Stimulated activated CD8-positive, alpha-beta memory T cell treated with anti-CD3 and anti-CD28 coated beads, Interleukin-4, amount 100 ng/mL, for 24 hours (primary cell): ENCODE results near the gene SREBF1.

Source experiments
- DNase-seq: peaks from one replicate; pipeline ENCODE4 v3.0.0-alpha.2; 2020; ENCODE audit warnings: low read depth

Gene SREBF1

DNA sequence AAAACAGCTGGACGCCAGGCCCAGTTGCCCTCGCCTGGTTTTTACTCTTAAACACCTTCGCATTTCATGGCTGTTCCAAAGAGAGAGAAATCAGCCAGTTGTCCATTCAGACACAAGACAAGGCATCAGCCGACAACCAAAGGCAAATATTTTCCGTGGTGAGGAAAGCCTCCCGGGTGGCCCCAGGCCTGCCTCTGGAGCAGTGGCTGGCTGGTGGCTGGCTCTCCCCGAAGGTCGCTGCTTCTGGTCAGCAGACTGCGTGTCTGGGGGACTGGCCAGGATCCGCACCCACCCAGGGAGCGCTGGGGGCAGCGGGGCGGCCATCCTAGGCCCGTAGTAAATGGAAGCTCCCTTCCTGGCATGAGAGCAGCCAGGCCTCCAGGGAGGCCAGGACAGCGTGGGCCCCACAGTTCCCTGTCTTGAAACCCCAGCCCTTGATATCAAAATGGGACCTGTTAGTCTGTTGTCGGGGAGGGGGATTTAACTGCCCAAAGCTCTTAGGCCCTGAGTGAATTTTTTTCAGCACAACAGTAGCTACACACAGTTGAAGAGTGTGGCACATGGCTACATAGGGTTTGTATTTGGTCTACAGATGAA lies 57.7 kb downstream of the SREBF1 start:
- no peak for DNase-seq

DNA sequence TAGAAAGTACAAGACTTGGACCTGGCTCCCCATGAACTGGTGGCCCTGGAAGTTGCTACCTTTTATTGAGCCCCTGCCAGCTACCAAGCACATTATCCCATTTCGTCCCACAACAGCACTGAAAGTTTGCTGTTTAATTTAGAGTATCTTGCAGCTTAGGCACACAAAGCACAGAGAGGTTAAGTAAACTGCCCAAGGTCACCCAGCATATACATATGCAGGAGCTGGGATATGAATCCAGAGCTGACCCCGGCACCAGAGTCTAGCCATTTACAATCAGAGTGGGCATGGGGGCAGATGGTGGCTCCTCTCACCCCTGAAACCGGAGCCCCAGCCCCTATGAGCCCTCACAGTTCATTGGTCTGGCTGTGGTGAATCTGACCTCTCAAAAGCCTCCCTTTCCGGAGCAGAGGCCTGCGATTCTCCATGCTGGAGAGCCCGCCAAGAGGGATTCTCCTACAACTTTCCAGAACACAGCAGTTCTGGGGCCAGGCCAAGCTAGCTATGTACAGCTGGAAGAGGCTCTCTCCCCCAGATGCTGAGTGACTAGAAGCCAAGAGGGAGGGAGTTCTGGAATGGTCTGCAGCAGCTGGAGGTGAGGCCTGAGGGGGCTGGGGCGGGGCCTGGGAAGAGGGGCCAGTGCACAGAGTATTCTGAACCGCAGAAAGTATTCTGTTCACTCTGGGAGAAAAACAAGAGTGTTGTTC lies 58.3 kb downstream of the SREBF1 start:
- DNase-seq, result no peak

GRCh38 chr17:17776889-17777288 lies 59.9 kb downstream of the SREBF1 start:
- no peak for DNase-seq

- no peak for DNase-seq
Observed at GRCh38 chr17:17774009-17774881, 62.5 kb downstream of the SREBF1 start.

DNA sequence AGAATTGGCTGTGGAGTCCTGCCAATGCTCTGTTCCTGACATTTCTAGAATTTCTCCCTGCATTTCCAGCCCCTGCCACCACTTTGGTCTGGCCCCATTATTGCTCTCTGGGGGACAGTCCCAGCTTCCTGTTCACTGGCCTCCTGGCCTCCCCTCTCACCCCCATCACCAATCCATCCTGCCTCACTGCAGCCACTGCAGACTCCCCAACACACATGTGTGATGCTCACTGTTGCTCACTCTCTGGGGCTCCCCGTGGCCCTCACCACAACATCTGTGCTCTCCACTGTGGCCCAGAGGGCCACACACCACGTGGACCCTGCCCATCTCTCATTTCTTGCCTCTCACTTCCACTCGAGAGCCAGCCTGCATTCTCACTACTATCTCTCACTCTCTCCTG lies 64.6 kb downstream of the SREBF1 start:
- no peak for DNase-seq

- DNase-seq, result no peak
Observed at GRCh38 chr17:17771498-17772201, 65.1 kb downstream of the SREBF1 start.

- no peak for DNase-seq
Observed at GRCh38 chr17:17770632-17771044, 66.1 kb downstream of the SREBF1 start.

- DNase-seq, result no peak
Observed at GRCh38 chr17:17769869-17770631, 66.7 kb downstream of the SREBF1 start.

DNA sequence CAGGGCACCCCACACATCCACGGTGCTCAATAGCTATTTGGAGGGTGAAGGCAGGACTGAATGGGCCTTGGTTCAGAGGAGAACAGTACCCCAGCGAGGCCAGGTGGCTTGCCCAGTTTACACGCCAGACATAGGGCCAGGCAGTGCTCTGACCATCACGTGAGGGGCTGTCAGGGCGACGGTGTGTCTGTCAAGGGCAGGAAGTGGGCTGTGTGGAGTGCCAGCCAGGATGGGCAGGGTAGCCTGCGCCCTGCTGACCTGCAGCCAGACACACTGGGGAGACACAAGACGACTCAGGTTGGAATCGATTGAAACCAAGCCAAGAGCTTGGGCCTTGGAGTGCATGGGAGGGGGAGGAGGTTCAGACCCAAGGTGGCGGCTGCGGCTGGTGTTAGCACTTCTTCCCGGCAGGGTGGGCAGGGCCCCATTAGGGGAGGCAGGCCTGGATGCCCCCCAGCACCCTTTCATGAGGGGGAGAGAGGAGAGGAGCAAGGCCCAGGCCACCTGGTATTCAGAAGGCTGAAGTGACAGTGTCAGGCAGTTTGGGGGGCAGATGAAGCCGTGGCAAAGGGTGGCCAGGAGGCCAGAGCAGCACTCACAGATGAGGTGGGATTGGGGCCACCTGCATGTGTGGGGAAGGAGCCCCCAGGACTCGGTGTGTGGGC lies 68.2 kb downstream of the SREBF1 start:
- DNase-seq, result no peak

DNA sequence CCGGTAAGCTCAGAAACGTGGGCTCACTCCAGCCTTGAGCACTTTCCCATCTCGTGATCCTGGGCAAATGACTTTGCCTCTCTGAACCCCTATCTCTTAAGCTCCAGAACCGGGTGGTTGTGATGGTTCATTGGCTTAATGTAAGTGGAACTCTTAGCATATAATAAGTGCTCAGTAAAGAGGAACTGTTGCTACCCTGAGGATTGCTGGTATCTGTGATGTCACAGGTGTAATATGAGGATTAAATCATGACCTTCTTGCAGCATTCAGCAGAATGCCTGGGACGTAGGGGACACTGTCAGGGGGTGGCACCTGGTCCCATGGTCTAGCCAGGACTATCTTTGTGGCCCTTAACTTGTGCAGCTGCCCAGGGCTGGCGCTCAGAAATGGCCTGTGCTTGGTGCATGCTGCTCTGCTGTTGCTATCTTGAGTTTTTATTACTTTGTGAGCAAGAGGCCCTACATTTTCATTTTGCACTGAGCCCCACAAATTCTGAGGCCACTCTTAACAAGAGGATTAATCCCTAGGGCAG lies 68.8 kb downstream of the SREBF1 start:
- DNase-seq, result no peak

DNA sequence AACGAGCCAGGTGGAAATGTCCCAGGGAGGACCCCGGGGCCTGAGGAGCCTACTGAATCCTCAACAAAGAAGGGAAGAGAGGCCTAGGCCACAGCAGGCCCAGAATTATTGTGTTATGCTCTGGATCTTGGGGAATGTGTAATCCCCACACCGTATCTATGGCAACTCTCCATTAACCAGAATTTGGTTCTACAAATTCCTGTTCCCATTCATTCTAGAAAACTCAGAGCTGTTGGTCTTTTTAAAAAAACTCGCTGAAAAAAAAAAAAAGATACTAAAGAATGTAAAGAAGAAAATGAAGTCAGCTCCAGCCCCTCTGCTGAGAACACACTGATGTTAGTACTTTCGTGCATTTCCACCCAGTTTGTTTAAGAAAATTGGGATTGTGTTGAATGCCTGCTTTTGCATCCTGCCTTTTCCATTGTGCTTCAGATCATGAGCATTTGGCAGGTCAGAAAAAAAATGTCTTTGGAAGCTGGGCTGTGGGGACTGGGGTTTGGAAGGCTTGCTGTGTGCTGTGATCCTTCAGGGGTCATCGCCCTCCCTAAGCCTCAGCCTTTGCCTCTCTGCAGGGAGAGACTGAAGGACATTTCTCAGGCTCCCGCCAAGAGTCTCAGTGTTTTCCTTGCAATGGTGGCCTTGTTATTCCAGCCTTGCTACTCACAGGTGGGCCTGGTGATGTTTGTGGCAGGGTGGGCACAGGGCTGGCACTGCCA lies 69.5 kb downstream of the SREBF1 start:
- no peak for DNase-seq

GRCh38 chr17:17766744-17767120 lies 70.1 kb downstream of the SREBF1 start:
- no peak for DNase-seq

- DNase-seq, result no peak
Observed at GRCh38 chr17:17766077-17766743, 70.6 kb downstream of the SREBF1 start.

GRCh38 chr17:17765359-17766076 lies 71.3 kb downstream of the SREBF1 start:
- no peak for DNase-seq

- no peak for DNase-seq
Observed at GRCh38 chr17:17763734-17764133, 73.1 kb downstream of the SREBF1 start.

DNA sequence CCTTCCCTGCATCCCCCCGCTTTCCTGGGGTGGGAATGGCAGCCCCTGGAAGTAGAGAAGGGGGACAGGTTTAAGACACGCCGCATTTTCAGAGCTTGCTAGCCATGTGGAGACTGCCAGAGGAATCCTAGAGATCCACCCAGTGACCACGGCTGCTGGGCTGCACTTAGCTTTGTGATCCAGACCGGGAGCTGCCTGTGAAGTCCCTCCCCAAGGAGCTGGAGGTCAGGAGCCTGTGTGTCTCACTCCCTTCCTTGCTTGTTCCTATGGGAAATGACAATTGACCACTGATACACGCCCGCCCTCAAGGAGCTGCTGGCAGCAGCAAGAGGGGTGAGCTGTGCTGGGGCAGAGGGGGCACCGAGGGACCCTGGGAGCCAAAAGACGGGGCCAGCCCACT lies 73.7 kb downstream of the SREBF1 start:
- no peak for DNase-seq

DNA sequence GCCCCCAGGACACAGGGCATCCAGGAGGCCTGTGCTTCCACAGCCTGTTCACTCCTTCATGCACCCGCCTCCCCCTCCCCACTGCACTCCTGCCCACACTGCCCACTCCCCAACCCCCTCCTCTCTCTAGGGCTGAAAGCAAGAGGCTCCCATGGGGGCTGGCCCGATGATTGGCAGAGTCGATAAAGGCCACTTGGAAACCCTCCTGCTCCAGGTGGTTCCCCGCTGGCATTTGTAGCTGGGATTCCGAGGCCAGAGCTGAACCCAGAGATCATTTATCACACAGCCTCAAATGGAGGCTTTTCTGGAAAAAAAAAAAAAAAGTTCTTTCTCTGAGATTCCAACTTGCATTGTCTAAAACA lies 74.1 kb downstream of the SREBF1 start:
- no peak for DNase-seq
